PC-3 (cell line): ENCODE data around the gene USP27X. TPM values are rescaled to one million over a fixed set of nuclear protein-coding genes. Genes with fewer than 3 reads are reported as not detected.

Experiments
- ATAC-seq: fragments of 200-7000 bp; cut with Tn5 transposase; 2 replicates; pipeline ENCODE4 v1.9.1; 2020; ENCODE audit warnings: mild to moderate bottlenecking, moderate library complexity
- BruUV-seq: library from RNA; stranded (reverse); fragments of 400-500 nt; replicated peaks from 2 replicates; lab custom pipeline; 2021; lab: Mats Ljungman, UMichigan
- CTCF ChIA-PET: fragments of 300-600 bp; sonication (Branson Sonifier 250); formaldehyde crosslinking; loops from one replicate; lab custom pipeline; 2022; ENCODE audit warnings: antibody characterized with exemption; lab: Charles Lee
- POLR2A ChIA-PET: fragments of 300-600 bp; sonication (Branson Sonifier 250); formaldehyde crosslinking; loops from one replicate; lab custom pipeline; 2022; ENCODE audit warnings: antibody characterized with exemption; ENCODE audit not compliant: unreplicated experiment; lab: Charles Lee
- DNase-seq: peaks from one replicate; pipeline ENCODE4 v3.0.0-alpha.2; 2015
- H2AFZ ChIP-seq: fragments of 300-600 bp; sonication (generic); 2 replicates; pipeline ENCODE4 v1.6.0; 2016; ENCODE audit warnings: antibody characterized with exemption, low read length
- H3F3A ChIP-seq: fragments of 300-600 bp; sonication (generic); one replicate; pipeline ENCODE4 v1.6.0; 2017; ENCODE audit warnings: antibody characterized with exemption, low read length, control low read depth, mild to moderate bottlenecking; ENCODE audit not compliant: unreplicated experiment
- H3K27ac ChIP-seq: fragments of 300-600 bp; sonication (generic); 2 replicates; pipeline ENCODE4 v1.5.1; 2016; ENCODE audit warnings: mild to moderate bottlenecking, low read length
- H3K27me3 ChIP-seq: fragments of 300-600 bp; sonication (generic); 2 replicates; pipeline ENCODE4 v1.6.1; 2016; ENCODE audit warnings: low read length, mixed read lengths
- H3K36me3 ChIP-seq: fragments of 300-600 bp; sonication (generic); 2 replicates; pipeline ENCODE4 v1.6.1; 2016; ENCODE audit warnings: low read depth, mixed run types, low read length, mixed read lengths
- H3K4me1 ChIP-seq: fragments of 300-600 bp; sonication (generic); 2 replicates; pipeline ENCODE4 v1.5.1; 2016; ENCODE audit warnings: low read length; ENCODE audit not compliant: insufficient read depth
- H3K4me2 ChIP-seq: fragments of 300-600 bp; sonication (generic); 2 replicates; pipeline ENCODE4 v1.6.0; 2016; ENCODE audit warnings: low read length
- H3K4me3 ChIP-seq: fragments of 300-600 bp; sonication (generic); 2 replicates; pipeline ENCODE4 v1.5.1; 2016; ENCODE audit warnings: mild to moderate bottlenecking, low read length, mixed read lengths
- H3K79me2 ChIP-seq: fragments of 300-600 bp; sonication (generic); 2 replicates; pipeline ENCODE4 v1.6.1; 2017; ENCODE audit warnings: low read length, mixed read lengths
- H3K9ac ChIP-seq: fragments of 300-600 bp; sonication (generic); 2 replicates; pipeline ENCODE4 v1.6.0; 2016; ENCODE audit warnings: mild to moderate bottlenecking, low read length
- H3K9me2 ChIP-seq: fragments of 300-600 bp; sonication (generic); replicated peaks from 2 replicates; pipeline ENCODE4 v1.6.1; 2016; ENCODE audit warnings: mixed run types, low read length, mixed read lengths
- H3K9me3 ChIP-seq: fragments of 300-600 bp; sonication (generic); 2 replicates; pipeline ENCODE4 v1.6.1; 2016; ENCODE audit warnings: low read length, mixed read lengths
- H4K20me1 ChIP-seq: fragments of 300-600 bp; sonication (generic); 2 replicates; pipeline ENCODE4 v1.6.1; 2016; ENCODE audit warnings: low read length, mixed read lengths
- CTCF ChIP-seq: fragments of 300-600 bp; sonication (generic); conservative IDR thresholded peaks from 2 replicates; pipeline ENCODE4 v1.5.1; 2017; ENCODE audit warnings: antibody characterized with exemption, low read depth, mild to moderate bottlenecking, low read length
- EZH2 ChIP-seq: fragments of 300-600 bp; sonication (generic); IDR thresholded peaks from one replicate; pipeline ENCODE4 v1.6.1; 2017; ENCODE audit warnings: antibody characterized with exemption, mild to moderate bottlenecking, low read length; ENCODE audit not compliant: unreplicated experiment
- EZH2phosphoT487 ChIP-seq: fragments of 300-600 bp; sonication (generic); IDR thresholded peaks from 2 replicates; pipeline ENCODE4 v1.6.1; 2018; ENCODE audit warnings: mild to moderate bottlenecking, antibody characterized with exemption, low read length, borderline replicate concordance
- intact Hi-C: fragments of 100-400 bp; cut with micrococcal nuclease; formaldehyde crosslinking; loops from 2 replicates; pipeline ENCODE4 v1.9.0; 2023
- total RNA-seq: library from RNA; depleted of rRNA; stranded (reverse); fragments of >200 nt; gene quantifications from 2 replicates; pipeline ENCODE4 v1.2.3, GENCODE V29; 2014

Gene USP27X
- total RNA-seq, 1 experiment from 2014 or later: 0.62 TPM

GRCh38 chrX:49901048-49901447, 21.8 kb downstream of the USP27X start:
- DNase-seq: no peak
- POLR2A ChIA-PET: no interaction called here
- no peaks in the 10 kb centered on the region for H3K79me2 ChIP-seq

GRCh38 chrX:49910344-49910743, 31.1 kb downstream of the USP27X start:
- Histone ChIP-seq H3K9me3 (no peaks in the 10 kb centered on the region), H3K4me3 (no peak overlapping the region), H3K27me3 (peaks cover 4% of the 10 kb centered on the region), H4K20me1 (no peaks in the 10 kb centered on the region), H3K4me1 (no peaks in the 10 kb centered on the region), H3K36me3 (no peaks in the 10 kb centered on the region), H2AFZ (no peak overlapping the region), H3K27ac (no peak overlapping the region), H3K4me2 (no peak overlapping the region), H3K79me2 (no peaks in the 10 kb centered on the region), H3F3A (no peaks in the 10 kb centered on the region), H3K9me2 (no peaks in the 10 kb centered on the region), H3K9ac (no peak overlapping the region)
- intact Hi-C loops: no loop called here
- ChIA-PET CTCF (no interaction called here), POLR2A (no interaction called here)
- no peak for DNase-seq
- ATAC-seq: no peak
- BruUV-seq: no TSS peak
- no peak for TF ChIP-seq EZH2
- TF ChIP-seq EZH2phosphoT487: no peak
- no peak for TF ChIP-seq CTCF

More at GRCh38 chrX:49901048-49901447, 21.8 kb downstream of the USP27X start:
- Histone ChIP-seq H3K27ac (no peak overlapping the region), H2AFZ (no peak overlapping the region), H3K4me2 (no peak overlapping the region), H3K4me3 (no peak overlapping the region), H3K9me3 (no peaks in the 10 kb centered on the region), H3K9me2 (no peaks in the 10 kb centered on the region), H3K4me1 (no peaks in the 10 kb centered on the region), H3F3A (no peaks in the 10 kb centered on the region), H3K9ac (no peak overlapping the region), H4K20me1 (no peaks in the 10 kb centered on the region), H3K27me3 (peaks cover 18% of the 10 kb centered on the region), H3K36me3 (no peaks in the 10 kb centered on the region)
- ATAC-seq: no peak
- BruUV-seq: no TSS peak
- CTCF ChIA-PET: no interaction called here
- intact Hi-C loops: no loop called here
- TF ChIP-seq CTCF (no peak), EZH2 (no peak), EZH2phosphoT487 (no peak)

- intact Hi-C loops: no loop called here
These were observed 32.8 kb downstream of the USP27X start for GRCh38 chrX:49912086-49912485.

More at GRCh38 chrX:49912086-49912485, 32.8 kb downstream of the USP27X start:
- no peak overlapping the region for H3K9ac ChIP-seq
- ATAC-seq (no peak), DNase-seq (no peak)
- POLR2A ChIA-PET: no interaction called here
- no peaks in the 10 kb centered on the region for H3K79me2 ChIP-seq
- H3K4me3 ChIP-seq: no peak overlapping the region
- no peak for TF ChIP-seq EZH2
- TF ChIP-seq CTCF: no peak
- no peak for TF ChIP-seq EZH2phosphoT487
- no peaks in the 10 kb centered on the region for H3K9me2 ChIP-seq
- H3F3A ChIP-seq: no peaks in the 10 kb centered on the region
- H3K27ac ChIP-seq: no peak overlapping the region
- no peaks in the 10 kb centered on the region for H3K36me3 ChIP-seq
- H3K9me3 ChIP-seq: no peaks in the 10 kb centered on the region
- H3K27me3 ChIP-seq: peaks cover 4% of the 10 kb centered on the region
- CTCF ChIA-PET: no interaction called here
- H2AFZ ChIP-seq: no peak overlapping the region
- no TSS peak for BruUV-seq
- H3K4me1 ChIP-seq: no peaks in the 10 kb centered on the region
- no peaks in the 10 kb centered on the region for H4K20me1 ChIP-seq
- H3K4me2 ChIP-seq: no peak overlapping the region
